Measurements from ENCODE around the gene EIF3M. TPM values are rescaled to one million over a fixed set of nuclear protein-coding genes. Genes with fewer than 3 reads are reported as not detected.
A peak's percentile ranks its signal among the peaks of the same experiment; 100 is the strongest.
"Not testable (repeated sequence)": the region's sequence is repeated elsewhere in the genome, so short reads cannot be mapped to it uniquely, and the experiment has no call there.

EIF3M gene
- total RNA-seq, 1 experiment from 2014 or later, result 873 TPM

- no peaks in the 10 kb centered on the region for H3K9me2 ChIP-seq (replicated peaks; ENCODE audit: insufficient read depth, low read length)
Measured at GRCh38 chr11:32576456-32576855, 7.2 kb upstream of the EIF3M start.

GRCh38 chr11:32580967-32581366, 2.7 kb upstream of the EIF3M start:
- H3K4me3 ChIP-seq (ENCODE audit: low read length), result no peak overlapping the region
- no peak overlapping the region for H3K9ac ChIP-seq (ENCODE audit: low read length)
- H2AFZ ChIP-seq (ENCODE audit: low read length), result no peak overlapping the region
- DNase-seq, result no peak
- H4K20me1 ChIP-seq (ENCODE audit: insufficient read depth, low read depth, low read length), result peaks cover 14% of the 10 kb centered on the region
- H3K27ac ChIP-seq (ENCODE audit: low read length), result no peak overlapping the region
- no peaks in the 10 kb centered on the region for H3K9me3 ChIP-seq (ENCODE audit: low read length)
- no peaks in the 10 kb centered on the region for H3K9me2 ChIP-seq (replicated peaks; ENCODE audit: insufficient read depth, low read length)
- peaks cover 24% of the 10 kb centered on the region for H3K79me2 ChIP-seq (ENCODE audit: low read length)
- H3K4me2 ChIP-seq (ENCODE audit: low read depth, low read length, poor library complexity, severe bottlenecking), result no peak overlapping the region
- H3K4me1 ChIP-seq (ENCODE audit: low read length), result peaks cover 16% of the 10 kb centered on the region
- H3K36me3 ChIP-seq (ENCODE audit: insufficient read depth, low read length), result peaks cover 4% of the 10 kb centered on the region; the same call in 1 of the 2 replicates
- no peaks in the 10 kb centered on the region for H3K27me3 ChIP-seq (ENCODE audit: low read length)

More at GRCh38 chr11:32576456-32576855, 7.2 kb upstream of the EIF3M start:
- no peaks in the 10 kb centered on the region for H3K36me3 ChIP-seq (ENCODE audit: insufficient read depth, low read length)
- no peak overlapping the region for H2AFZ ChIP-seq (ENCODE audit: low read length)
- no peaks in the 10 kb centered on the region for H3K79me2 ChIP-seq (ENCODE audit: low read length)
- H4K20me1 ChIP-seq (ENCODE audit: insufficient read depth, low read depth, low read length), result no peaks in the 10 kb centered on the region
- peaks cover 3% of the 10 kb centered on the region; the same call in 1 of the 2 replicates for H3K4me1 ChIP-seq (ENCODE audit: low read length)
- H3K9me3 ChIP-seq (ENCODE audit: low read length), result no peaks in the 10 kb centered on the region
- no peaks in the 10 kb centered on the region for H3K27me3 ChIP-seq (ENCODE audit: low read length)
- H3K4me3 ChIP-seq (ENCODE audit: low read length), result no peak overlapping the region
- H3K9ac ChIP-seq (ENCODE audit: low read length), result no peak overlapping the region
- H3K27ac ChIP-seq (ENCODE audit: low read length), result no peak overlapping the region
- no peak for DNase-seq
- no peak overlapping the region for H3K4me2 ChIP-seq (ENCODE audit: low read depth, low read length, poor library complexity, severe bottlenecking)

- H3K27ac ChIP-seq (ENCODE audit: low read length), result no peak overlapping the region
- no peaks in the 10 kb centered on the region for H3K9me2 ChIP-seq (replicated peaks; ENCODE audit: insufficient read depth, low read length)
- no peak overlapping the region for H3K9ac ChIP-seq (ENCODE audit: low read length)
- H3K9me3 ChIP-seq (ENCODE audit: low read length), result no peaks in the 10 kb centered on the region
- H3K36me3 ChIP-seq (ENCODE audit: insufficient read depth, low read length), result peaks cover 4% of the 10 kb centered on the region; the same call in 1 of the 2 replicates
- DNase-seq, result no peak
- no peak overlapping the region for H3K4me3 ChIP-seq (ENCODE audit: low read length)
- peaks cover 30% of the 10 kb centered on the region for H3K79me2 ChIP-seq (ENCODE audit: low read length)
- H2AFZ ChIP-seq (ENCODE audit: low read length), result no peak overlapping the region
- no peaks in the 10 kb centered on the region for H3K27me3 ChIP-seq (ENCODE audit: low read length)
- H4K20me1 ChIP-seq (ENCODE audit: insufficient read depth, low read depth, low read length), result peaks cover 20% of the 10 kb centered on the region
- peaks cover 21% of the 10 kb centered on the region for H3K4me1 ChIP-seq (ENCODE audit: low read length)
- no peak overlapping the region for H3K4me2 ChIP-seq (ENCODE audit: low read depth, low read length, poor library complexity, severe bottlenecking)
Measured at GRCh38 chr11:32581556-32581955, 2.1 kb upstream of the EIF3M start.

GRCh38 chr11:32584921-32585320, 1.3 kb downstream of the EIF3M start:
- peaks cover 63% of the 10 kb centered on the region for H3K79me2 ChIP-seq (ENCODE audit: low read length)

GRCh38 chr11:32586576-32587190, 3.1 kb downstream of the EIF3M start:
- peak overlapping the region; percentile 94 for H3K4me2 ChIP-seq (ENCODE audit: low read depth, low read length, poor library complexity, severe bottlenecking)
- H4K20me1 ChIP-seq (ENCODE audit: insufficient read depth, low read depth, low read length), result peaks cover 42% of the 10 kb centered on the region
- peak; percentile 67 for DNase-seq

More at GRCh38 chr11:32584921-32585320, 1.3 kb downstream of the EIF3M start:
- DNase-seq, result no peak
- peak overlapping the region; percentile 98 for H3K9ac ChIP-seq (ENCODE audit: low read length)
- H3K4me3 ChIP-seq (ENCODE audit: low read length), result peak overlapping the region; percentile 74
- peaks cover 42% of the 10 kb centered on the region for H4K20me1 ChIP-seq (ENCODE audit: insufficient read depth, low read depth, low read length)
- peaks cover 31% of the 10 kb centered on the region for H3K36me3 ChIP-seq (ENCODE audit: insufficient read depth, low read length)
- no peak overlapping the region for H2AFZ ChIP-seq (ENCODE audit: low read length)
- H3K9me3 ChIP-seq (ENCODE audit: low read length), result no peaks in the 10 kb centered on the region
- H3K27ac ChIP-seq (ENCODE audit: low read length), result peak overlapping the region; percentile 10; the same call in 1 of the 2 replicates
- H3K4me1 ChIP-seq (ENCODE audit: low read length), result peaks cover 23% of the 10 kb centered on the region
- peak overlapping the region; percentile 94 for H3K4me2 ChIP-seq (ENCODE audit: low read depth, low read length, poor library complexity, severe bottlenecking)
- H3K27me3 ChIP-seq (ENCODE audit: low read length), result no peaks in the 10 kb centered on the region
- no peaks in the 10 kb centered on the region for H3K9me2 ChIP-seq (replicated peaks; ENCODE audit: insufficient read depth, low read length)

GRCh38 chr11:32594272-32594671, 10.6 kb downstream of the EIF3M start:
- Histone ChIP-seq H3K79me2 (ENCODE audit: low read length) (peaks cover 63% of the 10 kb centered on the region), H3K9me3 (ENCODE audit: low read length) (no peaks in the 10 kb centered on the region), H3K9me2 (replicated peaks; ENCODE audit: insufficient read depth, low read length) (no peaks in the 10 kb centered on the region), H4K20me1 (ENCODE audit: insufficient read depth, low read depth, low read length) (peaks cover 4% of the 10 kb centered on the region), H3K4me3 (ENCODE audit: low read length) (no peak overlapping the region), H3K36me3 (ENCODE audit: insufficient read depth, low read length) (peaks cover 82% of the 10 kb centered on the region), H3K4me2 (ENCODE audit: low read depth, low read length, poor library complexity, severe bottlenecking) (no peak overlapping the region), H3K4me1 (ENCODE audit: low read length) (peaks cover 13% of the 10 kb centered on the region), H2AFZ (ENCODE audit: low read length) (no peak overlapping the region), H3K9ac (ENCODE audit: low read length) (no peak overlapping the region), H3K27me3 (ENCODE audit: low read length) (no peaks in the 10 kb centered on the region), H3K27ac (ENCODE audit: low read length) (no peak overlapping the region)
- DNase-seq, result no peak

More at GRCh38 chr11:32586576-32587190, 3.1 kb downstream of the EIF3M start:
- H3K27me3 ChIP-seq (ENCODE audit: low read length), result no peaks in the 10 kb centered on the region
- no peak overlapping the region for H3K27ac ChIP-seq (ENCODE audit: low read length)
- H3K4me3 ChIP-seq (ENCODE audit: low read length), result no peak overlapping the region
- no peak overlapping the region for H3K9ac ChIP-seq (ENCODE audit: low read length)
- peaks cover 23% of the 10 kb centered on the region for H3K4me1 ChIP-seq (ENCODE audit: low read length)
- H3K9me2 ChIP-seq (replicated peaks; ENCODE audit: insufficient read depth, low read length), result no peaks in the 10 kb centered on the region
- peaks cover 42% of the 10 kb centered on the region for H3K36me3 ChIP-seq (ENCODE audit: insufficient read depth, low read length)
- no peak overlapping the region for H2AFZ ChIP-seq (ENCODE audit: low read length)
- H3K79me2 ChIP-seq (ENCODE audit: low read length), result peaks cover 71% of the 10 kb centered on the region
- no peaks in the 10 kb centered on the region for H3K9me3 ChIP-seq (ENCODE audit: low read length)

GRCh38 chr11:32596114-32596513, 12.5 kb downstream of the EIF3M start:
- H3K27me3 ChIP-seq (ENCODE audit: low read length); H3K9me3 ChIP-seq (ENCODE audit: low read length); H3K4me2 ChIP-seq (ENCODE audit: low read depth, low read length, poor library complexity, severe bottlenecking); DNase-seq; H3K9ac ChIP-seq (ENCODE audit: low read length); H3K9me2 ChIP-seq (replicated peaks; ENCODE audit: insufficient read depth, low read length); H3K27ac ChIP-seq (ENCODE audit: low read length); H3K4me3 ChIP-seq (ENCODE audit: low read length); H2AFZ ChIP-seq (ENCODE audit: low read length): not testable (repeated sequence)
- Histone ChIP-seq H3K36me3 (ENCODE audit: insufficient read depth, low read length) (peaks cover 86% of the 10 kb centered on the region), H4K20me1 (ENCODE audit: insufficient read depth, low read depth, low read length) (peaks cover 12% of the 10 kb centered on the region), H3K79me2 (ENCODE audit: low read length) (peaks cover 49% of the 10 kb centered on the region), H3K4me1 (ENCODE audit: low read length) (peaks cover 13% of the 10 kb centered on the region)

- Histone ChIP-seq H4K20me1 (ENCODE audit: insufficient read depth, low read depth, low read length) (peaks cover 12% of the 10 kb centered on the region), H3K27ac (ENCODE audit: low read length) (no peak overlapping the region), H3K4me3 (ENCODE audit: low read length) (no peak overlapping the region), H3K9me3 (ENCODE audit: low read length) (no peaks in the 10 kb centered on the region), H3K9ac (ENCODE audit: low read length) (no peak overlapping the region), H3K9me2 (replicated peaks; ENCODE audit: insufficient read depth, low read length) (no peaks in the 10 kb centered on the region), H3K36me3 (ENCODE audit: insufficient read depth, low read length) (peaks cover 89% of the 10 kb centered on the region), H3K4me2 (ENCODE audit: low read depth, low read length, poor library complexity, severe bottlenecking) (no peak overlapping the region), H3K79me2 (ENCODE audit: low read length) (peaks cover 43% of the 10 kb centered on the region), H2AFZ (ENCODE audit: low read length) (no peak overlapping the region), H3K4me1 (ENCODE audit: low read length) (peaks cover 13% of the 10 kb centered on the region), H3K27me3 (ENCODE audit: low read length) (no peaks in the 10 kb centered on the region)
- DNase-seq, result no peak
Measured at GRCh38 chr11:32597921-32598320, 14.3 kb downstream of the EIF3M start.

All from Karpas-422 (cell line).